Left renal pelvis (tissue), 4 donors: ENCODE measurements around the gene NAALADL2. TPM values are rescaled to one million over a fixed set of nuclear protein-coding genes. Genes with fewer than 3 reads are reported as not detected.
"Not testable (repeated sequence)": the region's sequence is repeated elsewhere in the genome, so short reads cannot be mapped to it uniquely, and the experiment has no call there.

Experiments used
- DNase-seq, 4 donors: peaks; one replicate each; pipeline ENCODE4 v3.0.0-alpha.2; 2013; ENCODE audit warnings: low read depth in 4 of 4, low spot score in 3 of 4
- polyA plus RNA-seq, 4 donors: library from polyadenylated mRNA; unstranded; fragments of 120-200 nt; gene quantifications; one replicate each; pipeline ENCODE4 v1.2.1, GENCODE V29; 2013; ENCODE audit not compliant: insufficient read length in 4 of 4

NAALADL2 gene
- polyA plus RNA-seq, 4 donors: 13.6 to 25.3 (median 19.7) TPM

GRCh38 chr3:175526609-175527280 is 667.6 kb downstream of the NAALADL2 start:
- DNase-seq: no peak

- DNase-seq: not testable (repeated sequence)
Measured at GRCh38 chr3:175528693-175529092, 669.6 kb downstream of the NAALADL2 start.

- no peak for DNase-seq
Measured at GRCh38 chr3:175535351-175535750, 676.2 kb downstream of the NAALADL2 start.

- DNase-seq: no peak
Measured at GRCh38 chr3:175546115-175546514, 687.0 kb downstream of the NAALADL2 start.

GRCh38 chr3:175552929-175553328 is 693.8 kb downstream of the NAALADL2 start:
- no peak for DNase-seq

- DNase-seq: no peak
Measured at GRCh38 chr3:175554801-175555200, 695.7 kb downstream of the NAALADL2 start.

- no peak for DNase-seq
Measured at GRCh38 chr3:175558261-175558660, 699.1 kb downstream of the NAALADL2 start.

GRCh38 chr3:175564363-175564762 is 705.2 kb downstream of the NAALADL2 start:
- DNase-seq: no peak

- DNase-seq: no peak
Measured at GRCh38 chr3:175571096-175571495, 712.0 kb downstream of the NAALADL2 start.

GRCh38 chr3:175573226-175573625 is 714.1 kb downstream of the NAALADL2 start:
- DNase-seq: no peak

GRCh38 chr3:175580318-175580717 is 721.2 kb downstream of the NAALADL2 start:
- DNase-seq: no peak

- no peak for DNase-seq
Measured at GRCh38 chr3:175585898-175586297, 726.8 kb downstream of the NAALADL2 start.

GRCh38 chr3:175590745-175591144 is 731.6 kb downstream of the NAALADL2 start:
- no peak for DNase-seq

GRCh38 chr3:175591375-175591774 is 732.2 kb downstream of the NAALADL2 start:
- no peak for DNase-seq

- DNase-seq: no peak
Measured at GRCh38 chr3:175593331-175593730, 734.2 kb downstream of the NAALADL2 start.

GRCh38 chr3:175598740-175599139 is 739.6 kb downstream of the NAALADL2 start:
- DNase-seq: no peak

- DNase-seq: no peak
Measured at GRCh38 chr3:175601521-175601920, 742.4 kb downstream of the NAALADL2 start.

- no peak for DNase-seq
Measured at GRCh38 chr3:175605851-175606250, 746.7 kb downstream of the NAALADL2 start.

GRCh38 chr3:175606650-175607318 is 747.6 kb downstream of the NAALADL2 start:
- no peak for DNase-seq

GRCh38 chr3:175608356-175608755 is 749.2 kb downstream of the NAALADL2 start:
- DNase-seq: no peak

- DNase-seq: no peak
Measured at GRCh38 chr3:175608911-175609310, 749.8 kb downstream of the NAALADL2 start.

- DNase-seq: no peak
Measured at GRCh38 chr3:175612487-175613196, 753.5 kb downstream of the NAALADL2 start.
